Stimulated activated CD8-positive, alpha-beta memory T cell treated with anti-CD3 and anti-CD28 coated beads, Interleukin-12 subunit alpha, Interleukin-12 subunit beta, amount 100 ng/mL, for 24 hours (primary cell): Measurements from ENCODE around the gene KRT84.
"Not testable (repeated sequence)": the region's sequence is repeated elsewhere in the genome, so short reads cannot be mapped to it uniquely, and the experiment has no call there.

Experiments used
- DNase-seq: peaks from one replicate; pipeline ENCODE4 v3.0.0-alpha.2; 2020; ENCODE audit errors: extremely low read depth

KRT84 gene

DNA sequence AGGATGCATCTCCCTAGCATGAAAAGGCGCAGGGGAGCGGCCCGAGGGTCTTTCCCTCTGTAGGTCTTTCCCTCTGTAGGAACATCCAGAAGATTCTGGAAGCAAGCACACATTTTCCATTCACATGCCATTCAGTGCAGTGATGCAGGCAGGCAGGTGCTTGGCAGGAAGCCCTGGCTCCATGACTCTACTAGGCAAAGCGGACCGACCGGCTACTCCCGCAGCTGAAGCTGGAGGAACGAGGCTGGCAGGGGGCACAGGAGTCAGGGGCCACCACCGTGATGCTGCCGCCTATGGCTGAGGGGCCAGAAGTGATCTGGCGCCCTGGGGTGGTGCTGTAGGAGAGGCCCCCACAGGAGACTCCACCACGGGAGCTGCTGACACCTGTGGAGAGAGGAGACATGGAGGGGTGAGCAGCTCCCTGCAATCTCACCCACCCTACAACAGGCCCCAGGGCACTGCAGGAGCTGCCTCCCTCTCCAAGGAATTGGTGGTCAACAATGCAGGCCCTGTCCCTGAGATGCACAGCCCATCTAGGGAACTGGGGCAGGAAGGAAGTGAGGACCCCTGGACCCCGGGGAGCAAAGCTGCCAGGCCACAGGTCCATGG lies 24.7 kb downstream of the KRT84 start:
- DNase-seq, result no peak

- no peak for DNase-seq
Observed at GRCh38 chr12:52360106-52360662, 25.3 kb downstream of the KRT84 start.

GRCh38 chr12:52359621-52360061 lies 25.8 kb downstream of the KRT84 start:
- no peak for DNase-seq

DNA sequence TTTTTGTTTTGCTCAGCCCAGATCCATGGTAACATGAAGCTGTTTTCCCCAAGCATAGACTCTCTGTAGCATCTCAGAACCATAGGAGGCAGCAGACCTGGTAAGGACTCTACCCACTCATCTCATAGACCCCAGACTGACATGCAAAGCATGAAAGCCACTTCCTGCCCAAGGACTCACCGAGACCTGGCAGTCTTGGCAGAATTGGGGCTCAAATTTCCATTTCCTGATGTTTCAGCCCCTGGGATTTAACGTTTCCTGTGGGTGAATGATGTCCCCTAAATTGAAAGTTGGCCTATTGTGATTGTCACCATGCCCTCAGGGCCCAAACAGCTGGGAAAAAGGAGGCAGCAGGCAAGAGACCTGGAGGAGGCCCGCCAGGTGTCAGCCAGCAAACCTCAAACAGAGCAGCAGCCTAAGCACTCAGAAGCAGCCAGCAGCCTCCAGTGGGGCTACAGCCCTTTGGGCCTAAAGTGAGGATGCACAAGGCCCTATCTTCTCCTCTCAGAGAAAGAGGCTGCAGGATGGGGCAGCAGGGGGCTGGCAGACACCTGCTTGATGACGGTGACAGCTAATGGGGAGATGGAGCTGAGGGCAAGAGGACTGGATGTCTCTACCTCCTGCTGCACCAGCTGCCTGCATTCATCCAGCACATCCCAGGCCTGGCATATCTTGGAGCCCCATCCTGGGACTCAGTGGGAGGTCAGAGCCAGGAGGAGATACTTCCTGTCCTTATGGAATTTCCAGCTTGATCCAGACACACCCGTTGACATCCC lies 26.7 kb downstream of the KRT84 start:
- DNase-seq, result no peak

DNA sequence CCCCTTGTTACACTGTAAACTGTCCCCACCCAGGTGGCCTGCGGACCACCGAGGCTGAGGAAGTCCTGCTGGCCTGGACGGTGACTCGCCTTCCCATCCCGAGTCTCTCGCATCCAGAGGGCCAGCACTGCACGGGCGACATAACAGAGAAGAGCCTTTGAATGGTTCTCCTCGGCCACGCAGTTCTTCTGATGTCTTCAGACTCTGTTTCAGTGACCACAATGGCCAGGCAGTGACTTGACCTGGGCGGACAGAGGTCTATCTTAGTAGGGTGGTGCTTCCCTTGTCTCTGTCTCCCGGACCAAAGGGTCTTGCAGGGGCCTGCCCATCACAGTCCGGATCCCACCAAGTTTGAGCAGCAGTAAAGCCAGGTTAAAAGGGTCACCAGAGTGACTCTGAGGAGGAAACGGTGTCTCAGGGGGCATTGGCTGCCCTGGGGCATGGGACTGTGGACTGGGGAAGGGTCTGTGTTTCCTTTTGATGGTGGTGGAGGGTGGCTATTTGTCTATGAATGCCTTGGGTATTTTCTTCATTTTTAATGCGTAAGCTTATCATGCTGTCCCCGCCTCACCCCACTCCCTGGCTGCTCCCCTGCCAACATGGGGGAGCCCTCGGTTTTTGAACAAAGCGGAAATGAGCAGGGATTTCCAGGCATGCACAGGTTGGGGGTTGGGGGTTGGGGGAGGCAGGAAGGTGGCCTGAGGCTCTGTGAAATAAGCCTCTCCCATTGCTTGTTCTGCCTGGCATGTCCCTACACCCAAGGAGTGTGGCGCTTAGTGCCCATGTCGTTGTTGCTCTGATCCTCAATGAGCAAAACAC lies 28.5 kb downstream of the KRT84 start:
- no peak for DNase-seq

GRCh38 chr12:52356031-52356761 lies 29.3 kb downstream of the KRT84 start:
- DNase-seq, result no peak

DNA sequence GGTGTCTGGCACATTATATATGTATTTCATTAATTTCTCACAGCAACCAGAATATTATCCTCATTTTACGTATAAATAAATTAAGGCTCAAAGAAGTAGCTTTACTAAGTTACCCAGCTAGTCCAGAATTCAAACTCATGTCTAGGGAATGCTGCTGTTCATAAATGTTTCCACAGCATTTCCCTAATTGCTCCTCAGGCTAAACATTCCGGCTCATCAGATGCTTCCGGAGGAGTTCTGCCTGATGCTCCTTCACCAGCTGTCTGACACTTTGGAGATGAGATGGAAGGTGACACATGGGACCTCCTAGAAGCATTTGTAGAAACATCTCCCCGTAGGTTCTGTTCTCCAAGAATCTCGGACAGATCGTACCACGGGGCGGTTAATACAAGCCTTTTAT lies 30.3 kb downstream of the KRT84 start:
- DNase-seq, result no peak

- no peak for DNase-seq
Observed at GRCh38 chr12:52354200-52354599, 31.3 kb downstream of the KRT84 start.

- no peak for DNase-seq
Observed at GRCh38 chr12:52353766-52354165, 31.7 kb downstream of the KRT84 start.

DNA sequence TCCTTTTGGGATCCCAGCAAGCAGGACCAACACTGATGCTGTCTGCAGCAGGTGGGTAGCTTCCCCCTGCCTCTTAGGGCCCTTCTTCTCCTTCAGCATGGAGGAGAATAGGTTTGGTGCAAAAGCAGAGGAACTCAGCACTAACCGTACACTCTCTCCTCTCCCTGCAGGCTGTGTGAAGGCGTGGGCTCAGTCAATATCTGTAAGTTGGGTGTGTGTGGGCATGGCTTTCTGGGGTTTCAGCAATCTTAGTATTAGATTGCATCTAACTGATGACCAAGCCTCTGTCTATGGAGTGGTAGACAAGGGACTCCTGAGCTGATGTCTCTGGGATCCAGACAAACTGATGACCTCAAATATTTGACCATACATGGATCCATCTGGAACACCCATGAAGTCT lies 32.5 kb downstream of the KRT84 start:
- no peak for DNase-seq

DNA sequence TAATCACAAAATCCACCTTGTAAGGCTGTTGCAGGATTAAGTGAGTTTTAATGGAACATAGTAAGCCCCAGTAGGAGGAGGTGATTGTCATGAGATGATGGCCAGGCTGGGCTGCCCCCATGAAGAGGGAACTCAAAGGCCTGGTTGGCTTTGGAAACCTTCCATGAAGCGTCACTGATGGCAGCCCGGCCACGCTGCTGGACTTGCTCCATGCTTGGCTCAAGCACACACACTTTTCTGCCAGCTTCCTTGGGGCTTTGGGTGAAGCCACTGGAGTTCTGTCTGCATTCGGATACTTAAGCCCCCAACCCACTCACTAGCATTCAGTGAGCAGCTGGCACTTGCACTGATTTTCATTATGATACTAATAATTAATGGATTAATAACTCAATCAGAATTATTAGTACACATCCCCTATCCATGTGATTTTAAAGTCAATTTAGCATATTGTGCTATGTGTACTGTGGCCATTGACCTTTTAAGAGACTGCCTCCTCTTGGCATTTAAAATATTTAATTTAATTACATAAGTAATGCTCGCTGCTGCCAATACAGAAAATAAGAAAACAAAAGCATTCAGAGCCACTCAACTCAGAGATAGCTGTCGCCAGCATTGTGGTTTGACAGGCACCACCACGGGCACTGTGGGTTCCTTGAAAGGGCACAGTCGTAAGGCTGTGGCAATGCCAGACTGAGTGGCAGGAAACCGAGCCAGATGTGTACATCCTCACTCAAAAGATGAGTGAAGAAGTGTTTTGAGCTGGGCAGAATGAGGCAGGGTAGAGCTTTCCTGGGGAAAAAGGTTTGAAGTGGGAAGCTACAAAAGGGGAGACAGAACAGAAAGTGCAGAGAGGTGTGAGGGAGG lies 34.0 kb downstream of the KRT84 start:
- DNase-seq, result no peak

DNA sequence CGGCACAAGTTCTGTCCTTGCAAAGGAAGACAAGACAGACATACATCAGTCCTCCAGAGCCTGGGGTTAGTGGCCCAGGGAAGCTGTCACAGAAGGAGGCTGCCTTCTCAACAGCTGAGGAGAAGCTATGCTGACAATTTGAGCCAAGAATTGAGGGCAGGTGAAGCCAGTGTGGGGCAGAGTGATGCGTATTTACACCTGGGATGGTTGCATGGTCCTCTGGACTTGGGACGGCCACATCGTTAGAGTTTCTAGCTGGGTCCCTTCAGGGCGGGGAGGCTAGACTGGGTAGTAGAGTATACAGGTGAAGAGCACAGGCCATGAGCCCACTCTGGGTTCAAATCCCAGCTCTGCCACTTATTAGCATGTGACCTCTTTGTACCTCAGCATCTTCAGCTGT lies 34.7 kb downstream of the KRT84 start:
- DNase-seq, result no peak

- DNase-seq, result no peak
Observed at GRCh38 chr12:52350021-52350620, 35.3 kb downstream of the KRT84 start.

GRCh38 chr12:52349196-52349595 lies 36.3 kb downstream of the KRT84 start:
- no peak for DNase-seq

GRCh38 chr12:52347551-52348510 lies 37.6 kb downstream of the KRT84 start:
- no peak for DNase-seq

DNA sequence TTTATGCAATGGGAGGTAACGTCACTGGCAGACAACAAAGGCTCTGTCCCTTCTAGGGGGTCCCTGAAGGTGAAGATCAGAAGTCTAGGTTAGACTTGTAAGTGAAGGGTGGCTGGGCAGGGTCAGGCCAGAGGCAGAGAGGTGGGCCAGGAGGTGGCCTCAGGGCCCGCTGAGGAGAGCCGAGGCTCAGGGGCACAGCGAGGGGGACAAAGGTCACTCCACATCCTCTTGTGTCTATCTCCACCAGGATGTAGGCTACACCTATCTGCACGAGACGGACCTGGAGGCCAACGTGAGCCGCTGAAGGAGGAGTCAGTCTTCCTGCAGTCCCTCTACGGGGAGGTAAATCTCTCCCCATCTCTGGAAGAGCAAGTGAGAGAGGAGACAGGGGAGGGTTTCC lies 38.4 kb downstream of the KRT84 start:
- no peak for DNase-seq

DNA sequence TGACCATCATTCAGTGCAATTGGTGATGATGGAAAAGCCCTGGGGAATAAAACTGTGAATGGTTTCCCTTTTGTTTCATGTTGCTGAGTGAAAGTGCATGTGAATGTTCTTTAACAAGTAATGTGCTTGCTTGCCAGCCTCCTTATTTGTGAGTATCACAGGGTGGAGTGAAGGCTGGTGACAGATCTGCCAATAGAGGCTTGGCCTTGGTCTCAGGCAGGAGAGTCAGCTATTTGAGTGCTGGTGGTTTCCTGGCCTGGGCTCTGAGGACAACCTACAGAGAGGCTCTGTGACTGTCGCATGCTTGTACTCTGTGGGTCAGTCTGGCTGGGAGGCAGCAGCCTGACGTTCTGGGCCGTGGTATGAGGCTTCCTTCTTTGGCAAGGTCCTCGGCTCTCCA lies 38.9 kb downstream of the KRT84 start:
- no peak for DNase-seq

- not testable (repeated sequence) for DNase-seq
Observed at GRCh38 chr12:52345041-52345440, 40.4 kb downstream of the KRT84 start.

DNA sequence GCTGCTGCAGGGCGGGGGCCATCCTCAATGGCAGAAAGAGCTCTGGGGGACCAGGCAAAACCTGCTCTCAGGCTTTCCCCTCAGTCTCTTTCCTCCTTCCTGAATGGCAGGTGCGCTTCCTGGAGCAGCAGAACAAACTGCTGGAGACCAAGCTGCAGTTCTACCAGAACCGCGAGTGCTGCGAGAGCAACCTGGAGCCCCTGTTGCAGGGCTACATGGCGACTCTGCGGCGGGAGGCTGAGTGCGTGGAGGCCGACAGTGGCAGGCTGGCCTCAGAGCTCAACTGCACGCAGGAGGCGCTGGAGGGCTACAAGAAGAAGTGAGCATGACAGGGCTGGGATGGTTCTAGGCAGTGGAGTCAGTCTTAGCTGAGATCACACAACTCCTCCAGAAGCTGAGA lies 41.3 kb downstream of the KRT84 start:
- DNase-seq, result no peak
